ENCODE data around the gene ANO7. TPM values are rescaled to one million over a fixed set of nuclear protein-coding genes. Genes with fewer than 3 reads are reported as not detected.
A peak's percentile ranks its signal among the peaks of the same experiment; 100 is the strongest.

Gene ANO7
- total RNA-seq, 1 donor from 2014 or later = 1.4 TPM

DNA sequence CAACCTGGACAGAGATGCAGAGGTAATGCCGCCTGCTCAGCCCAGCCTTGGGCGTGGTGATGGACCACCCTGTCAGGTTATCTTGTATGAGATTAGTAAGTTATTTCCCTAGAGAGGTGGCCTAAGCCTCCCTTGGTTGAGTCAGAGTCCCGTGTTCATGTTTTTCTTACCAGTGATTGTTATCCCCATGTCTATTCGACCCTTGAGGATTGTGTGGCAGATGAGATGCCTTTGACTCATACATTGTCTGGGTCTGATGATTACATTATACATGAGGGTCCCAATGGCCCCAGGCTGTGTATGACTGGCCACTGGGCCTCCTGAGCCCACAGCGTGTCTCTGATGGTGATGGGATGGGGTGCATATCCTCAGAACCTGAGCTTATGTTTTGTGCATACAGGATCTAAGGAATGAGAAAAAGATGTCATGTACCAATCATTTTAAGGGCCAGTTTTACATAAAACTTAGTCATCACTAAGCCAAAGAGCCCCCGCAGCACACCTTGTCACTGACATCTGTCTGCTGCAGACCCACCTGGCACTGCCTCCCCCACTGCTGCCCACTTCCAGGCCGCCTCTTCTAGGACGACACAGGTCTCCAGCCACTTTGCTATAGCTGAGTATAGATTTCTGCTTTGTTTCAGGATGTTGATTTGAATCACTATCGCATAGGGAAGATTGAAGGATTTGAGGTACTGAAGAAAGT, 30.5 kb upstream of the ANO7 start:
- no peak for DNase-seq (ENCODE audit: low spot score)

GRCh38 chr2:241158546-241158900, 30.0 kb upstream of the ANO7 start:
- DNase-seq (ENCODE audit: low spot score) = no peak

DNA sequence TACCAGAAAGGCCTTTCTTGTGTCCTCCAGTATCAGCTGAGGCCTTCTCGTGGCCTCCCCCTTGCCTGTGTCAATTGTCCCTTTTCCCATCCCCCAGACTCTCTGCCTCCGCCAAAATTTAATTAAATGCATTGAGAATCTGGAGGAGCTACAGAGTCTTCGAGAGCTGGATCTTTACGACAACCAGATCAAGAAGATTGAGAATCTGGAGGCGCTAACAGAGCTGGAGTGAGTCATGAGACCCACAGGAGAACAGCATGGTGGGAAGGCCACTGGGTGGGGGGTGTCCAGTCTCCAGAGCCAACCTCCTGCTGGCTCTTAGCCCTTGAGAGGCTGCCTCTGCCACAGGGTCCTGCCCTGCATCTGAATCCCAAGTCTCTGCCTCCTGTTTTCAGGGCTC, 29.4 kb upstream of the ANO7 start:
- DNase-seq (ENCODE audit: low spot score) = no peak

GRCh38 chr2:241160318-241160717, 28.2 kb upstream of the ANO7 start:
- no peak for DNase-seq (ENCODE audit: low spot score)

DNA sequence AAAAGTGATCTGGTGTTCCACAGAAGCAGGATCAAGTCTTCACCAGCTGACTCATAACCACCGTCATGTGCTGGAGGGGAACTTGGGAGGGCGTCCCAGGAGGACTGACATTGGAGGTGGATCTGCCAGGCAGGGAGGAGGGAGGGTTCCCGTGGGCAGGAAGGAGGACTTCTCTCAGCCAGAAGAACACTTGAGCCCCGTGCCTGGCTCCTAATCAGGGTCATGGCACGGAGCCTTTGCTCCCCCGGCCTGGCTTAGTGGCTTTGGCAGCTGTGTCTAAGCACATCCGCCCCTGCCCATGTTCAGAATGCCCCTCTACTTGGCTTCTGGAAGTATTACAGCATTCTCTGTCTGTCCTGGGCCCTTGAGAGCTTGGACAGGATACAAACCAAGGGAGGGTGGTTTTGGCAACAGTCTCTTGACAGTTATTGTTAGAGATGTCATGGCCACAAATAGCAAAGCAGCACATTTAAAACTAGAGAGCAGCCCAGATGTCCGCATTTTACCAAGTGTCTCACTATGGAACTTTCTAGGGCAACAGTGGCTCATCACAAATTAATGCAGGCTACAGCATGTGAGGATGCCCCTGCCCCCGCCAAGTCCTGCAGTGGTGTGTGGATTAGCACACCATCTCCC, 26.7 kb upstream of the ANO7 start:
- peak; percentile 75 for DNase-seq (ENCODE audit: low spot score)

- no peak for DNase-seq (ENCODE audit: low spot score)
Observed at GRCh38 chr2:241163601-241164118, 24.8 kb upstream of the ANO7 start.

- DNase-seq (ENCODE audit: low spot score) = no peak
Observed at GRCh38 chr2:241168366-241168765, 20.1 kb upstream of the ANO7 start.

GRCh38 chr2:241173557-241173956, 14.9 kb upstream of the ANO7 start:
- no peak for DNase-seq (ENCODE audit: low spot score)

DNA sequence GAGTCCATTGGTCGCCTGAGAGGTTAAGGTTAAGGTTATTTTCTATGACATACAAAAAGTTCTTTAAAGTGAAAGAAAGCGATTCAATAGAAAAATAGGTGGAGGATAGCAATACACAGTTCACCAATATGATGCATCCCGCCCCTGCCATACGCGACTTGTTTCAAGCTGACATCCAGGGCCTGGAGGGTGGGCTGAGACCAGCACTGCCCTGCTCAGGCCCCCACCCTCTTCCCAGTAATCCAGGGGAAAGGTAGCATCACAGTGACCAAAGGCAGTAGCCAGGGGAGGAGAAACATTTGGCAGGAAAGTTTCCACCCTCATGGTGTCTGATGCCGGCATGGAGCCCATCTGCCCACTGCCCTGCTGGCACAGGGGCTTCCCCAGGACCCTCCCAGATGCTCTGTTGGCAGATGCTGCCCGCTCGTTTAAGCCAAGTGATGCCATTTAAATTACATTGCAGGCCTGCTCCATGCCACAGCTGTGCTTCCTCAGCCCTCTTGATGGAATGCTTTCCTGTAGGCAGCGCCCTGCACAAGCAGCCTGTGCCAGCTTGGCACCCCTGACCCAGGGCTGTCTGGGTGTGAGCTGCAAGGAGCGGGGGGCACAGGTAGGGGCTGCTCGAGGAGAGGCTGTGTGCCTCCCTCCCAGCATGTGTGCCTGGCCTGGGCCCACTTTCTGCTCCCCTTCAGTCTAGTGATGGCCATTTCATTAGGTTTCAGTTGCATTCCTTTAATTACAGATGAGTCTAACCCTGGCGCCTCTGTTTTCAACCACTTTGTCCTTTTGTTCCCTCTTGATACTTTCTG, 10.7 kb upstream of the ANO7 start:
- no peak for DNase-seq (ENCODE audit: low spot score)

- DNase-seq (ENCODE audit: low spot score) = no peak
Observed at GRCh38 chr2:241178961-241179360, 9.5 kb upstream of the ANO7 start.

DNA sequence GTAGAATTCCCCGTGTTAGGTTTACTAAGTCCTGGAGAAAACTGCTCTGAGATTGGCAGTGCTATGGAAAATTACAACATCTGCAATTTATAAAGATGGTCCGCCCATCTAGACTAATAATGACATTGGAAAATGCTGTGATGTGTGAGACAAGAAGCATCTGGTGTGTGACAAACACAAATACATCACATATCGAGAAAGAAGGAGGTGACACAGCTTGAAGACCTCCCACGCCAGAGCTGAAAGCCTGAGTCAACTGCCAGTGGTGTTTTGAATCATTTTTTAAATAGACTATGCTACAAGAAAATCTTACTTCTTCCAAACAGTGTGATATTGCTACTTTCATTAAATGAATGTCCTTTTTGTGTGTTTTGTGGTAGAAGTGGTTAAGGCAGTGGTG, 8.6 kb upstream of the ANO7 start:
- DNase-seq (ENCODE audit: low spot score) = no peak

- no peak for DNase-seq (ENCODE audit: low spot score)
Observed at GRCh38 chr2:241180495-241180894, 8.0 kb upstream of the ANO7 start.

GRCh38 chr2:241182126-241182525, 6.4 kb upstream of the ANO7 start:
- no peak for DNase-seq (ENCODE audit: low spot score)

- DNase-seq (ENCODE audit: low spot score) = no peak
Observed at GRCh38 chr2:241182531-241183133, 5.8 kb upstream of the ANO7 start.

- no peak for DNase-seq (ENCODE audit: low spot score)
Observed at GRCh38 chr2:241183221-241183620, 5.3 kb upstream of the ANO7 start.

DNA sequence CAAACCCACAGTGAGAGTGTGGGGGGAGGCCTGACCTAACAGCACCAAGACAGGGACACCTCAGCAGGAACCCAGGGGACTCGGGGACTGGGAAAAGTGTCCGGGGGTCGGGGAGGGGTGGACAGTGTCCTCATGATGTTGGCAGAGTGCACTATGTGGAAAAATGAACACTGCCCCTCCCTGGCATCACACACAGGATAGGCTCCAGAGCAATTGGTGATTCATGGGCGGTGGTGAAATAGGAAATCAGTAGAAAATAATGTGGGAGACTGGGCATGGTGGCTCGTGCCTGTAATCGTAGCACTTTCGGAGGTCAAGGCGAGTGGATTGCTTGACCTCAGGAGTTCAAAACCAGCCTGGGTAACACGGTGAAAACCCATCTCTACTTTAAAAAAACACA, 3.6 kb upstream of the ANO7 start:
- DNase-seq (ENCODE audit: low spot score) = no peak

GRCh38 chr2:241185961-241186360, 2.5 kb upstream of the ANO7 start:
- no peak for DNase-seq (ENCODE audit: low spot score)

DNA sequence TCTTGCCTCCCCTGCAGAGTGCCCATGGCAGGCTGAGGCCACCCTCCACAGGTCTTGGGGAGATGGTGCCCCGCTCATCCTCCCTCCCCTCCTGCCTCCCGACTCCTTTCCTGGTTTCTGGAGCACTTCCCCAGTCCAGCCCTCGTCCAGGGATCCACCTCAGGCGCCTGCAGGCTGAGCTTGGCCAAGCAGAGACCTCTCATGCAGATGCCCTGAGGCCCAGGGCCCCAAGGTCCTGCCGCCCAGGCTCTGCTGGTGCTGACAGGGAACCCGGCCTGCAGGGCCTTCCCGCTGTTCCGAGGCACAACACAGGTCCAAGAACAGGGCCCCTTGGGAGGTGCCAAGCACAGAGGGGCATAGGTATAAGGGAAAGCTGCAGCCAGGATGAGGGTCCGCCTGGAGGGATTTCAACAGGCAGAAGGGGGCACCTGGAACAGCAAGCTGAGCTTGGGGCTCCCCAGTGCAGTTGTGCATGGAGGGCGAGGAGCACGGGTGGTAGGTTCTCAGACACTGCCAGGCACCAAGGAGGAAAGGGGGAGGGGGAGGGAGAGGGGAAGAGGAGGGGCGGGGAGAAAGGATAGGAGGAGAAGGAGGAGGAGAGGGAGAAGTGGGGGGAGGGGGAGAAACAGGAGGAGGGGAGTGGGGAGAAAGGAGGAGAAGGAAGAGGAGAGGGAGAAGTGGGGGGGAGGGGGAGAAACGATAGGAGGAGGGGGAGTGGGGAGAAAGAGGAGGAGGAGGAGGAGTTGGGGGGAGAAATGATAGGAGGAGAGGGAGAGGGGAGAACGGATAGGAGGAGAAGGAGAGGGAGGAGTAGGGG, 1.2 kb upstream of the ANO7 start:
- no peak for DNase-seq (ENCODE audit: low spot score)

DNA sequence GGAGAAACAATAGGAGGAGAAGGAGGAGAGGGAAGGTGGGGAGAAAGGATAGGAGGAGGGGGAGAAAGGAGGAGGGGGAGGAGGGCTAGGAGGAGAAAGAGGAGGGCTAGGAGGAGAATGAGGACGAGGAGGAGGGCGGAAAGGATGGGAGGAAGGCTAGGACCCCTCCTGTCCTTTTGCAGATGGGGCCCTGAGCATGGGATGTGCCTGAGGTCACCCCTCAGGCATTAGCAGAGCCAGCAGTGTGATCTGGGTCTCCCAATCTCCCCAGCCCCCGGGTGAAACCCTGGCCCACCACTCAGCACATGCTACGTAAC, 601 bp upstream of the ANO7 start:
- DNase-seq (ENCODE audit: low spot score) = no peak

- DNase-seq (ENCODE audit: low spot score) = no peak
Observed at GRCh38 chr2:241189093-241189855, 797 bp downstream of the ANO7 start.

GRCh38 chr2:241189856-241190201, 1.4 kb downstream of the ANO7 start:
- no peak for DNase-seq (ENCODE audit: low spot score)

Data from ureter (tissue), 1 donor.